ENCODE measurements around the gene NLGN1.

Gene NLGN1

DNA sequence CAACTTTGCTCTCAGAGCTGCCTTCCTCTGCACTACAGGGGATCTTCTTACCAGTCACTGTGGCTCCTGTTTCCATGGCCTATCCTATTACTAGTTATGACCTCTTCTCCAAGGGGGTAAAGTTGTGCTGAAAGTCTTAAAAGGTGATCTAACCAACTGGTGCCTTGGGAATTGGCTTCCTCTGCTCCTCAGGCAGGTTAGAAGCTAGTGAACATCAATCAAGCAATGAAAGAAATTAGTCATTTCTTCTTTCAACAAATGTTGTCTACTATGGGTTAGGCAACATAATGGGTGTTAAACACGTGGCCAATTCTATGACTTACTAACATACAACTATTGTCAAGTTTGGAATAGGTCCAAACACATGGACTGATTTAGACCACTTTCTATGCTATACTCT, 890.2 kb downstream of the NLGN1 start:
- no peak for TF ChIP-seq EZH2 (IDR thresholded peaks at IDR 0.05; ENCODE audit: borderline replicate concordance, low read length)
- TF ChIP-seq, protein P1, sequence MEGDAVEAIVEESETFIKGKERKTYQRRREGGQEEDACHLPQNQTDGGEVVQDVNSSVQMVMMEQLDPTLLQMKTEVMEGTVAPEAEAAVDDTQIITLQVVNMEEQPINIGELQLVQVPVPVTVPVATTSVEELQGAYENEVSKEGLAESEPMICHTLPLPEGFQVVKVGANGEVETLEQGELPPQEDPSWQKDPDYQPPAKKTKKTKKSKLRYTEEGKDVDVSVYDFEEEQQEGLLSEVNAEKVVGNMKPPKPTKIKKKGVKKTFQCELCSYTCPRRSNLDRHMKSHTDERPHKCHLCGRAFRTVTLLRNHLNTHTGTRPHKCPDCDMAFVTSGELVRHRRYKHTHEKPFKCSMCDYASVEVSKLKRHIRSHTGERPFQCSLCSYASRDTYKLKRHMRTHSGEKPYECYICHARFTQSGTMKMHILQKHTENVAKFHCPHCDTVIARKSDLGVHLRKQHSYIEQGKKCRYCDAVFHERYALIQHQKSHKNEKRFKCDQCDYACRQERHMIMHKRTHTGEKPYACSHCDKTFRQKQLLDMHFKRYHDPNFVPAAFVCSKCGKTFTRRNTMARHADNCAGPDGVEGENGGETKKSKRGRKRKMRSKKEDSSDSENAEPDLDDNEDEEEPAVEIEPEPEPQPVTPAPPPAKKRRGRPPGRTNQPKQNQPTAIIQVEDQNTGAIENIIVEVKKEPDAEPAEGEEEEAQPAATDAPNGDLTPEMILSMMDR (IDR thresholded peaks at IDR 0.05; ENCODE audit: low read length): no peak
- no peaks in the 10 kb centered on the region for H3F3A ChIP-seq (ENCODE audit: insufficient read depth, low read length)
- no peaks in the 10 kb centered on the region for H3K4me1 ChIP-seq (ENCODE audit: insufficient read depth, low read length, severe bottlenecking)
- no peak overlapping the region for H3K27ac ChIP-seq (ENCODE audit: low read depth, low read length, poor library complexity, severe bottlenecking)
- H4K20me1 ChIP-seq (ENCODE audit: insufficient read depth, low read length): no peaks in the 10 kb centered on the region; the same call in 1 of the 2 replicates
- no peak overlapping the region for H3K4me3 ChIP-seq (ENCODE audit: low read depth, low read length, poor library complexity, severe bottlenecking)
- no peak overlapping the region for H3K9ac ChIP-seq (ENCODE audit: low read length)
- H3K4me2 ChIP-seq (ENCODE audit: low read length): no peak overlapping the region
- no peak overlapping the region for H2AFZ ChIP-seq (ENCODE audit: low read length)
- no peaks in the 10 kb centered on the region for H3K9me2 ChIP-seq (ENCODE audit: low read depth, low read length)
- no peaks in the 10 kb centered on the region for H3K27me3 ChIP-seq (ENCODE audit: insufficient read depth, low read length)
- no peaks in the 10 kb centered on the region for H3K36me3 ChIP-seq (ENCODE audit: insufficient read depth, low read length)
- no peaks in the 10 kb centered on the region for H3K9me3 ChIP-seq (ENCODE audit: low read length)
- no peaks in the 10 kb centered on the region for H3K79me2 ChIP-seq (ENCODE audit: insufficient read depth, low read length)

DNA sequence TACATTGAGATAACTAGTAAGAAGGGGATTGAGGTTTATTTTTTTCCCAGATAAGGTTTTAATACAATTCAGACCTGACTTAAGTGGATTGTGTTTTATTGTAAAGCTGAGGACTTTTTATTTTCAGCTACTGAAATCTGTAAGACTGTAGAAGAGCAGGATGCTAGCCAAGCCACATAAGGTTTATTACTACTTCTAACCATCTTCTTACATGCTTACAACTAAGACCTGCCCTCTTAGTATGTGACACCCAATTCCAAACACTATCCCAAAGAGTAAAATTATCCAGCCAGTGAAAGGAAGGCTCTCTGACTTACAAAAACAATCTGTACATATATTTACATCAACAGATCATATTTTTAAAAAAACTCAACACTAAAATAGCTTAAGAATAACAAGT, 897.1 kb downstream of the NLGN1 start:
- no peaks in the 10 kb centered on the region for H3K36me3 ChIP-seq (ENCODE audit: insufficient read depth, low read length)
- H2AFZ ChIP-seq (ENCODE audit: low read length): no peak overlapping the region
- no peaks in the 10 kb centered on the region for H3K4me1 ChIP-seq (ENCODE audit: insufficient read depth, low read length, severe bottlenecking)
- H3K4me2 ChIP-seq (ENCODE audit: low read length): no peak overlapping the region
- no peak for TF ChIP-seq EZH2 (IDR thresholded peaks at IDR 0.05; ENCODE audit: borderline replicate concordance, low read length)
- TF ChIP-seq, protein P1 (IDR thresholded peaks at IDR 0.05; ENCODE audit: low read length): no peak
- no peak overlapping the region for H3K9ac ChIP-seq (ENCODE audit: low read length)
- no peaks in the 10 kb centered on the region for H3K9me3 ChIP-seq (ENCODE audit: low read length)
- H3K9me2 ChIP-seq (ENCODE audit: low read depth, low read length): no peaks in the 10 kb centered on the region
- H3K27ac ChIP-seq (ENCODE audit: low read depth, low read length, poor library complexity, severe bottlenecking): no peak overlapping the region
- H3K79me2 ChIP-seq (ENCODE audit: insufficient read depth, low read length): no peaks in the 10 kb centered on the region
- no peaks in the 10 kb centered on the region for H4K20me1 ChIP-seq (ENCODE audit: insufficient read depth, low read length)
- H3F3A ChIP-seq (ENCODE audit: insufficient read depth, low read length): no peaks in the 10 kb centered on the region
- no peak overlapping the region for H3K4me3 ChIP-seq (ENCODE audit: low read depth, low read length, poor library complexity, severe bottlenecking)
- no peaks in the 10 kb centered on the region for H3K27me3 ChIP-seq (ENCODE audit: insufficient read depth, low read length)

DNA sequence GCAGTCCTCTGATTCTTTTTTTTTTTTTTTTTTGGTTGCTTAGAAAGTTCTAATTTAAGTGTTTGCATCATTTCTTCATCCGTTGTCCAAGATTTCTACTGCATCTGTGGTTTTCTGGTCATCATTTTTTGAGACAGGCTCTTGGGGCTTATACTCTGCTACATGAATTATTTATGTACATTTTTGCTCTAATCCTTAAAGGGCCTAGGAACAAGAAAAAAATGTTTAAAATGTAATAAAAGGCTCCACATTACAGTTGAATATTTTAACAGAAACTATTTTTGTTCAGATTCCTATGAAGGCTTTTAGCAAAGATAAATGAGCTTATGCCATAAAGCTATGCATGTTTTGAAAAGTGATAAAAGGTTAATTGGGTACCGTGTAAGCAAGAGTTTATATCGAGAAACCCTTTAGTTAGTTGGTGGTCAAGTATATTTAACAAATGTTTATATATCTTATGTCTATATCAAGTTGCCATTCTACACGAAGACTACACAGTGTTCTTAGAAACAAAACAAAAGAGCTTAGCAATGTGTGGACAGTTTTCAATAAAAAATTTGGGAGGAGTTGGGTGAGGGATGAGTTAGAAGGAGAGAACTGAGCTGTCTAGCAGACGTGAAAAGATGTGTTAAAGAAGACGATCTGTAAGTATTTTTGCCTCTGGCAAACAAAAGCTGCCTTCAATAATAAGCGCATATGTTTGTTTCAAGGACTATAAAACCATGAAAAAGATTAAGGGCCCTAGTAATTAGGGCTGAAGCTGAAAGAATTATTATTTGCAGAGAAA, 898.0 kb downstream of the NLGN1 start:
- H3K27ac ChIP-seq (ENCODE audit: low read depth, low read length, poor library complexity, severe bottlenecking): no peak overlapping the region
- H2AFZ ChIP-seq (ENCODE audit: low read length): no peak overlapping the region
- TF ChIP-seq, protein P1 (IDR thresholded peaks at IDR 0.05; ENCODE audit: low read length): no peak
- no peak for TF ChIP-seq EZH2 (IDR thresholded peaks at IDR 0.05; ENCODE audit: borderline replicate concordance, low read length)
- H3K4me2 ChIP-seq (ENCODE audit: low read length): no peak overlapping the region
- no peak overlapping the region for H3K9ac ChIP-seq (ENCODE audit: low read length)
- H3K9me3 ChIP-seq (ENCODE audit: low read length): no peaks in the 10 kb centered on the region
- H3K9me2 ChIP-seq (ENCODE audit: low read depth, low read length): no peaks in the 10 kb centered on the region
- H3F3A ChIP-seq (ENCODE audit: insufficient read depth, low read length): no peaks in the 10 kb centered on the region
- no peak overlapping the region for H3K4me3 ChIP-seq (ENCODE audit: low read depth, low read length, poor library complexity, severe bottlenecking)
- H3K27me3 ChIP-seq (ENCODE audit: insufficient read depth, low read length): no peaks in the 10 kb centered on the region
- no peaks in the 10 kb centered on the region for H3K4me1 ChIP-seq (ENCODE audit: insufficient read depth, low read length, severe bottlenecking)
- no peaks in the 10 kb centered on the region for H3K79me2 ChIP-seq (ENCODE audit: insufficient read depth, low read length)
- no peaks in the 10 kb centered on the region for H4K20me1 ChIP-seq (ENCODE audit: insufficient read depth, low read length)
- no peaks in the 10 kb centered on the region for H3K36me3 ChIP-seq (ENCODE audit: insufficient read depth, low read length)

Measured in OCI-LY1 (cell line).